CD14-positive monocyte (primary cell): ENCODE results near the gene BAD. TPM values are rescaled to one million over a fixed set of nuclear protein-coding genes. Genes with fewer than 3 reads are reported as not detected.

Source experiments
- DNase-seq, 3 donors: peaks; one replicate each; pipeline ENCODE4 v3.0.0-alpha.2; 2011 to 2022
- H2AFZ ChIP-seq: 2 replicates; pipeline ENCODE4 v1.6.0; 2012; ENCODE audit warnings: mild to moderate bottlenecking, low read depth, low read length, inconsistent platforms; ENCODE audit not compliant: insufficient read depth, poor library complexity, severe bottlenecking
- H3K27ac ChIP-seq, 2 donors: 1 replicate in 1 of 2; 2 replicates in 1 of 2; pipeline ENCODE4 v1.5.1; 2012 to 2013; ENCODE audit warnings: low read length in 2 of 2, control low read depth in 1 of 2, inconsistent platforms in 1 of 2, low read depth in 1 of 2, mild to moderate bottlenecking in 1 of 2
- H3K27me3 ChIP-seq, 2 donors: one replicate each; pipeline versions ENCODE4 v1.6.0 to v1.6.1; 2011 to 2013; ENCODE audit warnings: low read length in 2 of 2; ENCODE audit not compliant: control insufficient read depth in 2 of 2, insufficient read depth in 2 of 2
- H3K36me3 ChIP-seq, 2 donors: replicated peaks in 1 of 2; 1 replicate in 1 of 2; 2 replicates in 1 of 2; pipeline versions ENCODE4 v1.5.1 to v1.6.1; 2012 to 2013; ENCODE audit warnings: low read length in 2 of 2, control low read depth in 1 of 2, inconsistent platforms in 1 of 2, mild to moderate bottlenecking in 1 of 2; ENCODE audit not compliant: insufficient read depth in 2 of 2, control insufficient read depth in 1 of 2
- H3K4me1 ChIP-seq, 2 donors: 1 replicate in 1 of 2; 2 replicates in 1 of 2; pipeline versions ENCODE4 v1.5.1 to v1.6.1; 2012 to 2013; ENCODE audit warnings: low read length in 2 of 2, control low read depth in 1 of 2, inconsistent platforms in 1 of 2, mild to moderate bottlenecking in 1 of 2, moderate library complexity in 1 of 2; ENCODE audit not compliant: insufficient read depth in 2 of 2, control insufficient read depth in 1 of 2
- H3K4me2 ChIP-seq: replicated peaks from 2 replicates; pipeline ENCODE3; 2012; ENCODE audit warnings: low read length, moderate library complexity, mild to moderate bottlenecking; ENCODE audit not compliant: poor library complexity, severe bottlenecking; ENCODE audit errors: extremely low read depth
- H3K4me3 ChIP-seq, 3 experiments: fragments of 200-600 bp in 1 of 3; sonication (generic) in 1 of 3; replicated peaks in 1 of 3; 1 replicate in 2 of 3; 2 replicates in 1 of 3; pipeline ENCODE4 v1.5.1; 2011 to 2013; ENCODE audit warnings: low read length in 3 of 3, mild to moderate bottlenecking in 3 of 3, control low read depth in 2 of 3, low read depth in 2 of 3, inconsistent platforms in 1 of 3, moderate library complexity in 1 of 3
- H3K79me2 ChIP-seq: 2 replicates; pipeline ENCODE4 v1.6.0; 2012; ENCODE audit warnings: mild to moderate bottlenecking, control low read depth, inconsistent platforms, low read length, moderate library complexity; ENCODE audit not compliant: insufficient read depth
- H3K9ac ChIP-seq: 2 replicates; pipeline ENCODE4 v1.6.0; 2017; ENCODE audit warnings: low read length, mild to moderate bottlenecking; ENCODE audit not compliant: insufficient read depth, poor library complexity, severe bottlenecking
- H3K9me3 ChIP-seq, 2 donors: replicated peaks in 1 of 2; 1 replicate in 1 of 2; 2 replicates in 1 of 2; pipeline versions ENCODE4 v1.5.1 to v1.6.1; 2012 to 2013; ENCODE audit warnings: low read length in 2 of 2, control low read depth in 1 of 2; ENCODE audit not compliant: control insufficient read depth in 1 of 2, insufficient read depth in 1 of 2
- H4K20me1 ChIP-seq: 2 replicates; pipeline ENCODE4 v1.6.0; 2012; ENCODE audit warnings: mild to moderate bottlenecking, low read length, control low read depth, moderate library complexity; ENCODE audit not compliant: insufficient read depth
- H3K27ac Mint-ChIP-seq, 7 donors: one replicate each; pipeline ENCODE4 v1.8.0; 2020; ENCODE audit warnings: mild to moderate bottlenecking in 7 of 7, mixed read lengths in 7 of 7, moderate library complexity in 6 of 7, inconsistent platforms in 2 of 7
- H3K27me3 Mint-ChIP-seq, 3 donors: one replicate each; pipeline ENCODE4 v1.8.0; 2021 to 2022; ENCODE audit warnings: low read depth in 3 of 3, mild to moderate bottlenecking in 3 of 3, mixed read lengths in 3 of 3, moderate library complexity in 3 of 3, inconsistent platforms in 1 of 3
- H3K36me3 Mint-ChIP-seq, 2 donors: one replicate each; pipeline ENCODE4 v1.8.0; 2020; ENCODE audit warnings: mixed read lengths in 2 of 2, inconsistent platforms in 1 of 2, mild to moderate bottlenecking in 1 of 2
- H3K4me1 Mint-ChIP-seq: one replicate; pipeline ENCODE4 v1.8.0; 2020; ENCODE audit warnings: mild to moderate bottlenecking, mixed read lengths
- H3K4me3 Mint-ChIP-seq, 2 donors: one replicate each; pipeline ENCODE4 v1.8.0; 2020; ENCODE audit warnings: mild to moderate bottlenecking in 2 of 2, mixed read lengths in 2 of 2, moderate library complexity in 1 of 2
- H3K9me3 Mint-ChIP-seq, 7 donors: one replicate each; pipeline ENCODE4 v1.8.0; 2020 to 2022; ENCODE audit warnings: mixed read lengths in 7 of 7, mild to moderate bottlenecking in 6 of 7, moderate library complexity in 6 of 7, inconsistent platforms in 2 of 7
- WGBS: methylation state at CpG from one replicate; pipeline ENCODE4 v1.1.5; 2013; ENCODE audit warnings: missing lambda C conversion rate; ENCODE audit not compliant: insufficient coverage; 5-methylcytosine and 5-hydroxymethylcytosine counted together
- intact Hi-C, 2 donors: fragments of 100-400 bp; cut with micrococcal nuclease; formaldehyde crosslinking; loops; one replicate each; pipeline versions ENCODE4 v1.15.0 to v1.15.1; 2023
- polyA plus RNA-seq, 3 donors: library from polyadenylated mRNA; depleted of rRNA in 1 of 3; unstranded in 2 of 3; stranded (reverse) in 1 of 3; fragments of 300-500 nt in 2 of 3; fragments of >200 nt in 1 of 3; fragmentation: Illumina TruSeq in 2 of 3; gene quantifications; 1 replicate in 2 of 3; 2 replicates in 1 of 3; pipeline ENCODE4 v1.2.3, GENCODE V29; 2012 to 2021
- TF ChIP-seq, protein P1 (sequence below): fragments of 200-600 bp; IDR thresholded peaks from one replicate; pipeline ENCODE4 v1.8.0; 2022; ENCODE audit warnings: antibody characterized with exemption, mild to moderate bottlenecking

The BAD gene
- polyA plus RNA-seq, 3 donors = 21.1 to 63.2 (median 48.7) TPM

DNA sequence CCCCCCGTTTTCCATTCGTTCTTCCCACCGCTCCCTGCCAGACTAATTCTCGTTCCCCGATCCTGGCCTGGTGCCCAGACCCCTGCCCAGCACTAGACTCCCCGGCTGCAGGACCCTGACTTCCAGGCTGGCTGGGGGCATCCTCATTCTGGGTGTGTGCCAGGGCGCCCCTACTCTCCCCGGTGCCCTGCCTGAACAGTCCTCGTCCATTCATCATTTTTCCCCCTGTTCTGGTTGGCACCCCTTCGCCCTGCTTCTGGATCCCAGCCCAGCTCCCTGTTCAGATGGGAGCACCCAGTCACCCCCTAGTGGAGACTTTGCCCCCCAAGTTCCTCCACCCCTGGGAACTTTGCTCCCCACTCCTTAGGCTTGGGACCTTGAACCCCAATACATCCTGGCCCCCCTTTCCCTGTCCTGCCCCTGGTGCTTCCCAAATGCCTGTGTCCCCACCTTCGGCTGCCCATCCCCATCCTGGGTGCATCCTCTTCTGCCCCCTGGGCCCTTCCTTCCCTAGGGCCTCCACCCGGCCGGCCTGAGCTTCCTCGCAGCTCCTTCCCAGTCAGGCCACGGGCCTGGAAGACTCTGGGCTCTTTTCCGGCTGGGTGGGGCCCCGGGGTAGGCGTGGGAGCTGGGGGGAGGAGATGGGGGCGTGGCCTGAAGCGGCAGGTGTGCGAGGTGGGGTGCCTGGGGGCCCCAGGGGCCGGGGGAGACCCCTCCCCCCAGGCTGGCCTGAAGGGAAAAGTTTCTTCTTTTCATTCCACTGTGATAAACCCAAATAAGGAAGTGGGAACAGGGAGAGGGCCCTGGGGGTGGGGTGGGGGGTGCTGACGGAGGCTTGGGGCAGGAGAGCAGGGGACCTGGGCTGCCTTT, 32.2 kb downstream of the BAD start:
- 0% methylated on average over 15 of the region's 23 CpGs for WGBS
- Histone ChIP-seq H3K9me3 (no peaks in the 10 kb centered on the region), H2AFZ (peak overlapping the region; percentile 72), H3K4me3 (peak overlapping the region; percentile 75 to 87 (median 83)), H3K36me3 (peaks cover 23 to 31% of the 10 kb centered on the region in 2 donors), H3K4me1 (peaks cover 32 to 47% of the 10 kb centered on the region in 2 donors), H3K9ac (peak overlapping the region; percentile 69), H3K27ac (peak overlapping the region in 1 of 2 donors; percentile 74), H3K4me2 (peak overlapping the region; percentile 98), H3K27me3 (no peaks in the 10 kb centered on the region), H4K20me1 (peaks cover 28% of the 10 kb centered on the region), H3K79me2 (peaks cover 18% of the 10 kb centered on the region)
- H3K36me3 Mint-ChIP-seq = peaks cover 19 to 32% of the 10 kb centered on the region in 2 donors
- H3K4me1 Mint-ChIP-seq = peaks cover 34% of the 10 kb centered on the region
- TF ChIP-seq, protein P1, sequence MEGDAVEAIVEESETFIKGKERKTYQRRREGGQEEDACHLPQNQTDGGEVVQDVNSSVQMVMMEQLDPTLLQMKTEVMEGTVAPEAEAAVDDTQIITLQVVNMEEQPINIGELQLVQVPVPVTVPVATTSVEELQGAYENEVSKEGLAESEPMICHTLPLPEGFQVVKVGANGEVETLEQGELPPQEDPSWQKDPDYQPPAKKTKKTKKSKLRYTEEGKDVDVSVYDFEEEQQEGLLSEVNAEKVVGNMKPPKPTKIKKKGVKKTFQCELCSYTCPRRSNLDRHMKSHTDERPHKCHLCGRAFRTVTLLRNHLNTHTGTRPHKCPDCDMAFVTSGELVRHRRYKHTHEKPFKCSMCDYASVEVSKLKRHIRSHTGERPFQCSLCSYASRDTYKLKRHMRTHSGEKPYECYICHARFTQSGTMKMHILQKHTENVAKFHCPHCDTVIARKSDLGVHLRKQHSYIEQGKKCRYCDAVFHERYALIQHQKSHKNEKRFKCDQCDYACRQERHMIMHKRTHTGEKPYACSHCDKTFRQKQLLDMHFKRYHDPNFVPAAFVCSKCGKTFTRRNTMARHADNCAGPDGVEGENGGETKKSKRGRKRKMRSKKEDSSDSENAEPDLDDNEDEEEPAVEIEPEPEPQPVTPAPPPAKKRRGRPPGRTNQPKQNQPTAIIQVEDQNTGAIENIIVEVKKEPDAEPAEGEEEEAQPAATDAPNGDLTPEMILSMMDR = peak; percentile 27
- peak overlapping the region; percentile 89 to 96 for H3K4me3 Mint-ChIP-seq
- peak overlapping the region; percentile 69 to 90 (median 80) for H3K27ac Mint-ChIP-seq
- DNase-seq = peak in 2 of 3 donors; percentile 36 to 50
- H3K27me3 Mint-ChIP-seq = peaks cover 3 to 10% (median 8%) of the 10 kb centered on the region in 3 donors
- H3K9me3 Mint-ChIP-seq = no peaks in the 10 kb centered on the region
- intact Hi-C loops = loop anchor here (2.0 to 5.0 kb wide), 2 partner anchors 17 to 35 kb away; partner anchors contain the start of gene GPR137 (in 1 of the 2)

DNA sequence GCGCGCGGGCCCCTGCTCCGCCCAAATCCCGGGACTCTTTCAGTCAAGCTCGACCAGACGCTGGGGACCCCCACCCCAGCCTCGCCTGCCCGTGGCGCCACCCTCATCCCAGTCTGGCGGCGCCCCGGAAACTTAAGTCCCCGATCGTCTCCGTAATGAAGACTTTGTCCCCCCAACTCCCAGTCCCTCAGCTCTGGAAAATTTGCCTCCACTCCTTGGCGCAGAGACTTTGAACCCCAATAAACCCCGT, 32.8 kb downstream of the BAD start:
- Mint-ChIP-seq H3K36me3 (peaks cover 18 to 27% of the 10 kb centered on the region in 2 donors), H3K27me3 (peaks cover 3 to 10% (median 8%) of the 10 kb centered on the region in 3 donors), H3K9me3 (no peaks in the 10 kb centered on the region), H3K4me3 (peak overlapping the region; percentile 89 to 96), H3K4me1 (peaks cover 38% of the 10 kb centered on the region), H3K27ac (peak overlapping the region; percentile 69 to 90 (median 80))
- TF ChIP-seq, protein P1 = no peak
- H3K36me3 ChIP-seq = peaks cover 21 to 26% of the 10 kb centered on the region in 2 donors
- under 1% methylated on average over 18 of the region's 18 CpGs for WGBS
- peak overlapping the region; percentile 72 for H2AFZ ChIP-seq
- H3K9me3 ChIP-seq = no peaks in the 10 kb centered on the region
- peaks cover 28% of the 10 kb centered on the region for H4K20me1 ChIP-seq
- H3K4me1 ChIP-seq = peaks cover 36 to 53% of the 10 kb centered on the region in 2 donors
- peak overlapping the region; percentile 75 to 87 (median 83) for H3K4me3 ChIP-seq
- H3K79me2 ChIP-seq = peaks cover 18% of the 10 kb centered on the region
- no peaks in the 10 kb centered on the region for H3K27me3 ChIP-seq
- peak overlapping the region in 1 of 2 donors; percentile 74 for H3K27ac ChIP-seq
- intact Hi-C loops = loop anchor here (2.0 to 5.0 kb wide), 3 partner anchors 17 to 49 kb away; partner anchors contain the start of genes CATSPERZ (in 1 of the 2) and GPR137 (in 1 of the 2)
- no peak for DNase-seq
- peak overlapping the region; percentile 69 for H3K9ac ChIP-seq
- peak overlapping the region; percentile 98 for H3K4me2 ChIP-seq
